Activated CD8-positive, alpha-beta memory T cell treated with anti-CD3 and anti-CD28 coated beads, Interleukin-2, amount 50 U/mL, for 1 hour (primary cell): Measurements from ENCODE around the gene METTL13.
"Not testable (repeated sequence)": the region's sequence is repeated elsewhere in the genome, so short reads cannot be mapped to it uniquely, and the experiment has no call there.

ENCODE experiments used
- DNase-seq: peaks from one replicate; pipeline ENCODE4 v3.0.0-alpha.2; 2020; ENCODE audit errors: extremely low read depth

Gene METTL13

DNA sequence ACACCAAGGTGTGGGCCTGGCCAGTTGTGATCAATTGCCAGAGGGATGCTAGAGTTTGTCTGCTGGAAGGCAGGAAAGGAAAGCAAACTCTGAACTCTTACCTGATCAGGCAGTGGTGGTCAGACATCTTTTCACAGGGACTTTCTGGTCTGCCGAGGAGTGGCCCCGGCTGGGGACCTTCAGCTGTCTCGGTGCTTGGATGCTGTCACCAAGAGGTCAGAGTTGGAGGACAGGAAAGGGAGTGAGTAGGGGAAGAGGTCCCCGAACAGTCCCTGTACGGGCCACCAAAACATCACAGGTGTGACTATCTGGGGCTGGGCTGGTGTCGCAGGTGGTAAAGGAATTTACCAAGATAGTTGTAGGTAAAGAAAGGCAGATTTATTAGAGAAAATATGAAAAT is 17.7 kb upstream of the METTL13 start:
- DNase-seq = no peak

DNA sequence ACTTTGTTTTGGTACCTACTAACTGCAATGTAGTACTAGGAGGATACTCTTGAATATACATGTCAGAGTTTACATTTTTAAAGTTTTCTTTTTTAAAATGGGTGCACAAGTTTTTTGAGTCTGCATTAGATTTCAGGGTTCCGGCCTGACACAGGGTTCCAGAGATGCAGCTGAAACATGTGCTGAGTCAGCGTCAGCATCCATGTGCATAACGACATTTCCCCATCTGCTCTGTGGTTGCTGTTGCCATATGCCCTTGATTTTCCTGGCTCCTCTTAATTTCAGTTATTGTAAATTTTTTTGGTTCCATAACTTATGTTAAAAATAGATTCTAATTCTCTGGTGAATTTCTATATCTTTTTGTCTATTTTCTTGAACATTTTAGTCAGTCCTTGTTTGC is 12.3 kb upstream of the METTL13 start:
- no peak for DNase-seq

DNA sequence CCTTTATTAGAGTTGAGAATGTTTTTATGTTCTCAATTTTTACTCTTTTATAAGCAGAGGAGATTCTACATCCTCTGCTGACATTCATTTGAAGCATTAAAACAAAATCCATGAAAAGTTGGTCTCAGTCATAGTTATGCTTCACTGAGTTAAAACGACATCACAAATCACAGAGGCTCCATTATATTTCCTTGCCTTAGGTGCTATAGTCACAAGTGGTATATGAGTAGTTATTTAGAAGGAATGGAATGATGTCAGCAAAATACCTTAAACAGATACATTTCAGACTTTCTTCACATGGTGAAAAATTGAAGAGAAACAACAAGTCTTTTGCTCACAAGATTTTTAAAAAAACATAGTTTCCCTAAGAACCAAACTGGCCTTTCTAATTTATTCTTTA is 11.7 kb upstream of the METTL13 start:
- DNase-seq = no peak

DNA sequence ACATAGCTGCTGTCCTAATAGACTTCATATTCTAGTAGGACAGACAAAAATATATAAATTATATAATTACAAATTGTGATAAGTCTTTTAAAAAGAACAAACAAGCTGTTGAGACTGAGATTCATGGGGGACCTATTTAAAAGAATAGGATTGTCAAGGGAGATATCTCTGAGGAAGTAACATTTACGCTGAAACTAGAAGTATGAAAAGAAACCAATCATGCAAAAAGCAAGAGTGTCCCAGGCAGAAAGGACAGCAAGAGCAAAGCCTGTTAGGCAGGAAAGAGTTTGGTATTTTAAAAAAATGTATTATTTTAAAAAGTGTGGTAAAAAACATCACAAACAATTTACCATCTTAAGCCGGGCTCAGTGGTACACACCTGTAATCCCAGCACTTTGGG is 9.1 kb upstream of the METTL13 start:
- DNase-seq = no peak

DNA sequence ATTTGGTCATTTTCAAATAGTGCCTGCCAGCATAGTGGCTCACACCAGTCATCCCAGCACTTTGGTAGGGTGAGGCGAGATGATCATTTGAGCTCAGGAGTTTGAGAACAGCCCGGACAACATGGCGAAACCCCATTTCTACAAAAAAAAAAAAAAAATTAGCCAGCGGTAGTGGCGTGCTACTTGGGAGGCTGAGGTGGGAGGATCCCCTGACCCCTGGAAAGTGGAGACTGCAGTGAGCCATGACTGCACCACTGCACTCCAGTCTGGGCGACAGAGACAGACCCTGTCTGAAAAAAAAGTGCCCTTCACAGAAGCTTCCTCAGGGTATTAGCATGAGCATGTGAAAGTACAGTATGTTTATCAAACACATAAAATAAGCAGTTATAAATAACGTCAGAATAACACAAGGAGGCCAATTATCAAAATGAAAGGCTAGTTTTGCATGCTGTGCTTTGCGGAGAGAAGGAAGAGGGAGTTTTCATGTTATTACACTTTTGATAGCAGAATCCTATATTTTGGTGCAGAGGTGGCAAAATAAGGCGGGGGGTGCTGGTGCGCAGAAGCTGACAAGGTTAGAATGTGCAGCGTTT is 781 bp upstream of the METTL13 start:
- no peak for DNase-seq

DNA sequence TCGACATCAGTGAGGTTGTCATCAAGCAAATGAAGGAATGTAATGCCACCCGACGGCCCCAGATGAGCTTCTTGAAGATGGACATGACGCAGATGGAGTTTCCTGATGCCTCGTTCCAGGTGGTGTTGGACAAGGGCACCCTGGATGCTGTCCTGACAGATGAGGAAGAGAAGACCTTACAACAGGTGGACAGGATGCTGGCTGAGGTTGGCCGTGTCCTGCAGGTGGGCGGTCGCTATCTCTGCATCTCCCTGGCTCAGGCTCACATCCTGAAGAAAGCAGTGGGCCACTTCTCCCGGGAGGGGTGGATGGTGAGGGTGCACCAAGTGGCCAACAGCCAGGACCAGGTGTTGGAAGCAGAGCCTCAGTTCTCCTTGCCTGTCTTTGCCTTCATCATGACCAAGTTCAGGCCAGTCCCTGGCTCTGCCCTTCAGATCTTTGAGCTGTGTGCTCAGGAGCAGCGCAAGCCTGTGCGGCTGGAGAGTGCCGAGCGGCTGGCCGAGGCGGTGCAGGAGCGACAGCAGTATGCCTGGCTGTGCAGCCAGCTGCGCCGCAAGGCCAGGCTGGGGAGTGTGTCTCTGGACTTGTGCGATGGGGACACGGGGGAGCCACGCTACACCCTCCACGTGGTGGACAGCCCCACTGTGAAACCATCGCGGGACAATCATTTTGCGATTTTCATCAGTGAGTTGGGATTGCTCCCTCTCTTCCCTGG is 2.5 kb downstream of the METTL13 start:
- no peak for DNase-seq

DNA sequence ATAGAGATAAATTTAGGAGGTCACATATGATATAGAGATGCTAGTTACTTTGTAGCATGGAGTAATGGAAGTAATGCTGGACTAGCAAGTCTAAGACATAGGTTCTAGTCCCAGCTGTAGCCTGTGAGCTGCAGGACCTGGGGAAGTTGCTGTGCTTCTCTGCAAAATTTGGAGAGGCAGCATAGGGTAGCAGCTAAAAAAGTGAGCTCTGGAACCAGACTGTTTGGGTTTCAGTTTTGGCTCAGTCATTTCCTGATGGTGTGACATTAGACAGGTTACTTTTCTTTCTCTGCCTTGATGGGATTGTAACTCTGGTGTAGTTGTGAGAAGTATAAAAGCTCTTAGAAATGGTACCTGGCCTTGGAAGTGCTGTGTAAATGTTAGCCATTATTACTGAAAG is 3.3 kb downstream of the METTL13 start:
- no peak for DNase-seq

DNA sequence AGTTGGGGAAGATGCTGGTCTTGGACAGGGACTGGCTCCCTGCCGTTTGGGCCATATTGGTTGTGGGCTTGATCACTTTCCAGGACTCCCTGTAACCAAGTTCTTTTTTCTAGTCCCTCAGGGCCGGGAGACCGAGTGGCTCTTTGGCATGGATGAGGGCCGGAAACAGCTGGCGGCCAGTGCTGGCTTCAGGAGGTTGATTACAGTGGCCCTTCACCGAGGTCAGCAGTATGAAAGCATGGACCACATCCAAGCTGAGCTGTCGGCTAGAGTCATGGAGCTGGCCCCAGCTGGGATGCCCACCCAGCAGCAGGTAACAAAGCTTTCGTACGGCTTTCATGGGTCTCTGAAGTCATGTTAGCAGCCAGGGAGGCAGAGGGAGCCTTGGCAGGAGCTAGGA is 4.3 kb downstream of the METTL13 start:
- no peak for DNase-seq

DNA sequence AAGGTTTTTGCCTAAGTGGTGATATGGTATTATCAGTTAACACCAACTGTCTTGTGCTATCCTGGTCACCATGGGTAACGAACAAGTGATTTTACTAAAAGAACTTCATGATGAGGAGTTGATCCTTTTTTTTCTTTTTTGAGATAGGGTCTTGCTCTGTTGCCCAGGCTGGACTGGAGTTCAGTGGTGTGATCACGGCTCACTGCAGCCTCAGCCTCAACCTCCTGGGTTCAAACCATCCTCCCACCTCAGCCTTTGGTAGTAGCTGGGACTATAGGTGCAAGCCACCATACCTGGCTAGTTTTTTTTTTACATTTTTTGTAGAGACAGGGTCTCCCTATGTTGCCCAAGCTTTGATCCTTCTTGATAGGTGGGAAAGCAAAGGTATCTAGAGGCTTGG is 5.1 kb downstream of the METTL13 start:
- DNase-seq = no peak

DNA sequence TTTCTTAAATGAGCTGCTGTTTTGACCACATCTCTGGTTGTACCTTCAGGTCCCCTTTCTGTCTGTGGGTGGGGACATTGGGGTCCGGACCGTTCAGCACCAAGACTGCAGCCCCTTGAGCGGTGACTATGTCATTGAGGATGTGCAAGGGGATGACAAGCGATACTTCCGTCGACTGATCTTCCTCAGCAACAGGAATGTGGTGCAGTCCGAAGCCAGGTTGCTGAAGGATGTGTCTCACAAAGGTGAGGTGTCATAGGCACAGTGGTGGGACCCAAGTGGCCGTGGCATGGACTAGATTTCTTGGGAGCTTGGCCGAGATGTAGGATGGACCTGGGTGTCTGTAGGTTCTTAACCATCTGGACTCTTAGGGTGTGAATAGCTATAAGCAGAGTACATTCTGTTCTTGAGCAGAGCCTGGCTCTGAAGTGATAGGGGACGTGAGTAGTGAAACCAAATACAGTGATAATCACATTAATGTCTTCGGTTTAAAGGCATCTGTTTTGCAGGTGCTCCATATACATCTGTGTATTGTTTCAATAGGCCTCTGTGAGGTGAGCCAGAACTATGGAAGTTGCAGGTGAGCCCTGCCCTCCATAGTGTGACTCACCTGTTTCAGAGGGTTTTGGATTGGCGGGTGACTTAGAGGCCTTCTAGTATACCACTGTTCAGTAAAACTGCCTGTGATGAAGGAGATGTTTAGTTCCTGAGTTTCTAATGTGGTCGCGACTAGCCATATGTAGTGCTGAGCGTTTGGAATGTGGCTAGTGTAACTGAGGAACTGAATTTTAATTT is 6.4 kb downstream of the METTL13 start:
- DNase-seq = no peak

DNA sequence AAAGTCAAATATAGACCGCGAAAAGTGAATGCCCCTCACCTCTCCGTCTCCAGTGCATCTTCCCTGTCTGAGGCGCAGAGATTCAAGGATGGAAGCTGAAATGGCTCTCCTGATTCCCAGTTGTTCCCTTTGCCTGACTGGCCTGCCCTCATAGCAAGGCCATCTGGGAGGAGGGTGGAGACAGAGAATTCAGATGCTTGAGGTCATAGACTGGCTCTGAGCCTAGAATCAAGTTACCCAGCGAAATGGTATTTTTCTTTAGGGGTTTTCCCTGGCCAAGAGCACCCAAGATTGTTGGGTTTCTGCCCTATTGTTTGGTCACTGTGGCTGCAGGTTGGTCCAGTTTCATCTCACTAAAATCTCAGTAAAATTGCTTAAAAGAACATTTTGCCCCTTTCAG is 7.2 kb downstream of the METTL13 start:
- no peak for DNase-seq

DNA sequence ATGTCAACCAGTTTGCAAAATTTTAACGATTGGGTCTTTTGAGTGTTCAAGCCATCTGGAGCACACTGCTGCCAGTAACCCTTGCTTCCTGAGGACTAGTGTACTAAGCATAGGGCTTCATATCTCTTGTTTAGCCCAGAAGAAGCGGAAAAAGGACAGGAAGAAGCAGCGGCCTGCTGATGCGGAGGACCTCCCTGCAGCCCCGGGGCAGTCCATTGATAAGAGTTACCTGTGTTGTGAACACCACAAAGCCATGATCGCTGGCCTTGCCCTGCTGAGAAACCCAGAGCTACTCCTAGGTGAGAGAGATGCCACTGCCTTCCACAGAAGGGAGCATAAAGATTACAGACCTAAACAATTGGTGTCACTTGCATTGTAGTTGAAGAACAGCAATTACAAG is 8.9 kb downstream of the METTL13 start:
- DNase-seq = no peak

DNA sequence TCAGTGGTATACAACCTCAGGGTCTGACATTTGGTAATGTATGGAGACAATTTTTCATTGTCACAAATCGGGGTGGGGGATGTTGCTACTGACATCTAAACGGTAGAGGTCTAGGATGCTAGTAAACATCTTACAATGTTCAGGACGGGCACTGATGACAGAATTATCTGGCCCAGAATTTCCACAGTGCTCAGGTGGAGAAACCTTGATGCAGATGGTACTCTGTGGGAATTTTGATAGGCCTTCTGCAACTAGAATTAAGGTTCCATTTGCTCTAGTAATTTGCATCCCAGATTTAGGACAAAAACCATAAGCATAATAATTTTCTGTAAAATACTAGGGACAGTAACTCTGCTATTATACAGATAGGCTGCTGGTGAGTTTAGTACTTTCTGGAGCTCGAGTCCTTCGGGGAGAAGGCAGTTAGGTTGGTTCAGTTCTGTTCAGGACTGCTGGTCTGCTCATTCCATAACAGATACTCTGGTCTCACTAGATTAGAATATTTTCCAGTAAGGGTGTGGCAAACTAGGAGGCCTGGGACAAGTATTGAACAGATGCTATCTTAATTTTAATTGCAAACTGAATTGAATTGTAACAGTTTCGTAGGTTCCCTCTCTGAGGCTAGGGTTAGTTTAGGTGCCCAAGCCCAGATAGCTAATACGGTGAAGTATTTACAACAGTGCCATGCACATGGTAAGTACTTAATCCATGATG is 11.4 kb downstream of the METTL13 start:
- DNase-seq = no peak

DNA sequence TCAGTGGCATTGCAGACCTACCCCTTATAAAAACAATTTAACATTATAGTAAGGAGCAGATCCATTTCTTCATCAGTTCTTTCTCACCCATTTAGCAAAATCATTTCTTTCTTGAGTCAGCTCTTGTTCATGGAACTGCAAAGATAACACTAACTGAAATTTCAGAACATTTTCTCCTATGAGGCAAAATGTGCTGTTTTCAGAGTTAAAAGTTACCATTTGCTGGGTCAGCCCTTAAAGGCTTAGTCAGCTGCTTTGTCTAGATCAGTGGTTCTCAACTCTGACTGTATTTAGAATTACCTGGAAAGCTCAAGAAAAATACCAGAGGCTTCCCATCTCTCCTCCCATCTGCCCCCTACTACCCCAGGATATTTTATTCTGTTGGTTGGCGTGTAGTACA is 12.2 kb downstream of the METTL13 start:
- DNase-seq = no peak

DNA sequence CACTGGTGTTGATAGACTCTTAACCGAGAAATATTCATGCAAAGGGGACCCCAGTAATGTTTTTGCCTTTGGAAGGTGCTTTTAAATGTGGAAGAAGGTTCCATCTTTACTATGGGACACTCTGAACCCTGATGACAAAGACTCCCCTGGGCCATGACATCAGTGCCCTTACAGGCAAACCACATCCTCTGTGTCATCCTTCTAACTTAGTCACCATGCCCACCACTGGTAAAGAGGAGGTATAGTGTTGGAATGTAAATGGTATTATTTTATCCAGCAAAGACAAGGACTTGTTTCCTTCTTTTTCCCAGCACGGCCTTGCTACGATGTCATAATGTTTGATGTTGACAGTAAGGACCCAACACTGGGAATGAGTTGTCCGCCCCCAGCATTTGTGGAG is 12.6 kb downstream of the METTL13 start:
- no peak for DNase-seq

DNA sequence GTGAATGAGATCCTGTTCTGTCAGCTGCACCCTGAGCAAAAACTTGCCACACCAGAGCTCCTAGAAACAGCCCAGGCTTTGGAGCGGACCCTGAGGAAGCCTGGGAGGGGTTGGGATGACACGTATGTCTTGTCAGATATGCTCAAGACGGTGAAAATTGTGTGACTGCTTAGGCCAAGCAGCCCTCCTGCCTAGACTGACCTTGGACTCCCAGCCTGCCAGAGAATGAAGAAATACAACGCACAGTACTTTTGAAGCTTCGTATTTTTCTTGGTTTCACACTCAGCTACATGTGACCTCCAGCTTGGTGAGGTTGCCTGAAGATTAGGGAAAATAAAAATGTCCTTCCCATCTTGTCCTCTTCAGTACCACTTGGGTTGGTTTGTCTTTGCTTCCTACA is 15.1 kb downstream of the METTL13 start:
- no peak for DNase-seq

DNA sequence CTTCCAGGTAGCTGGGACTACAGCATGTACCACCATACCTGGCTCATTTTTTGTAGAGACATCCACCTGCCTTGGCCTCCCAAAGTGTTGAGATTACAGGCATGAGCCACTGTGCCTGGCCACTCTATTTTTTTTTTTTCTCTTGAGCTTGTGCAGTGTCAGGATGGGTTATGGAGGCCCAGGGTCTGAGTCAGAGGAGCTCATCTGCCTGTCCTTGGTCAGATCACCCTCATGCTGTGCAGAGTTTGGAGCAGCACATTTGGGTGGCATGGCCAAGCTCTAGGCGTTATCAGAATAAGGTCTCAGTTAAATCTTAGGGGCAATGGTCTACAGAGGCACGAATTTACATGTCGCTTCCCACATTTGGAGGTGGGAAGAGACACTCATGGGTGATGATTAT is 16.9 kb downstream of the METTL13 start:
- no peak for DNase-seq

DNA sequence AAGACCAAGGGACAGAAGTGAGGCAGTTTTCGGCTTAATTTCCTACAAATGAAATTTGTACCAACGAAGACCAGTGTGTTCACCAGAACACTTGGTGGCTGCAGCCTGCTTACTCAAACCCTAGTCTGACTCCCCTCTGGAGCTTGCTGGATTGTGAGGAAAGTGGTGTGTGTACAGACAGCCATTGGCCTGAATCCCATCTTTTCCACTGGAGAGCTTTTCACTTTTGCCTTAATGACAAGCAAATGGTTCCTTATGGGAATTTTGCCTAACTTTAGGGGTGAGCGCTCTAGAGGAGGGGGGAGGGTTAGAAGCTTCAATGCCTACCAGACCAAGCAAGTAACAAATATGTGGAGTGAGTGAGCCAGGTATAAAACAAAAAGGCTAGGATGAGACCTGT is 17.3 kb downstream of the METTL13 start:
- DNase-seq = no peak

DNA sequence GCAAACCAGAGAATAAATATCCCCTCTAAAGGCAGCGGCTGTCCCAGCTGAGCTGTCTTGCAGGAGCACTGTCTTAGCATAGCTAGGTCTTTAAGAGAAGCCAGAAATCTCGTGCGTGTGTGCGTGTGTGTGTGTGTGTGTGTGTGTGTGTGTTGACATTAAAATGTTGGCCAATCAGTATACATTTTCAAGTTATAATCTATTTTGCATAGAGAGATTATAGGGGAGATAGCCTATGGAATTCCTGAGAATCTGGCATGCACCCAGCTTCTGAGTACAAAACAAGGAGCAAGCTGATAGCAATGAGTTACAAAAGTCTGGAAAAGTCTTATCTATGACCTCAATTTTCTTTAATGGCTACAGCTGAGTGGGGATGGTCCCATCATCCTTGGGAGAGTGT is 17.7 kb downstream of the METTL13 start:
- DNase-seq = no peak

DNA sequence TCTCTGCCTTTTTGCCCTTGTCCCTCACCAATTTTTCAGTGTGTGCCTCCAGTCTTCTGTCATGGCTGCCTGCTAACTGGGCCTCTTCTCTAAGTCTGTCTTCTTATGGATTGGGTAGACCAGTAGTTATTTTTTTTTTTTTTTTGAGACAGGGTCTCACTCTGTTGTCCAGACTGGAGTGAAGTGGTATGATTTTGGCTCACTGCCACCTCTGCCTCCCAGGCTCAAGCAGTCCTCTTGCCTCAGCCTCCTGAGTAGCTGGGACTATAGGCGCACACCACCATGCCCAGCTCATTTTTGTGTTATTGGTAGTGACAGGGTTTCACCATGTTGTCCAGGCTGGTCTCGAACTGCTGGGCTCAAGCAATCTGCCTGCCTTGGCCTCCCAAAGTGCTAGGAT is 18.2 kb downstream of the METTL13 start:
- DNase-seq = not testable (repeated sequence)

DNA sequence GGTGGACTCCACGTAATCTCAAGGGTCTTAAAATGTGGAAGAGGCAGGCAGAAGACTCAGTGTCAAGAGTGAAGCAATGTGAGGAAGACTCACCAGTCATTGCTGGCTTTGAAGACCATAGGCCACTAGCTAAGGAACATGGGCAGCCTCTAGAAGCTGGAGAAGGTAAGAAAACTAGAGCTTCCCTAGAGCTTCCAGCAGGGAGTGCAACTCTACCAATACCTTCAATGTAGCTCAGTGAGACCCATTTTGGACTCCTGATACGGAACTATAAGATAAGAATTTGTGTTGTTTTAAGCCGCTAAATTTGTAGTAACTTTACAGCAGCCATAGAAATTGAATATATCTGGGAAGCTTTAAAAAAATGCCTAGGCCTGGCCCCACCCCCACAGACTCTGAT is 18.9 kb downstream of the METTL13 start:
- no peak for DNase-seq

DNA sequence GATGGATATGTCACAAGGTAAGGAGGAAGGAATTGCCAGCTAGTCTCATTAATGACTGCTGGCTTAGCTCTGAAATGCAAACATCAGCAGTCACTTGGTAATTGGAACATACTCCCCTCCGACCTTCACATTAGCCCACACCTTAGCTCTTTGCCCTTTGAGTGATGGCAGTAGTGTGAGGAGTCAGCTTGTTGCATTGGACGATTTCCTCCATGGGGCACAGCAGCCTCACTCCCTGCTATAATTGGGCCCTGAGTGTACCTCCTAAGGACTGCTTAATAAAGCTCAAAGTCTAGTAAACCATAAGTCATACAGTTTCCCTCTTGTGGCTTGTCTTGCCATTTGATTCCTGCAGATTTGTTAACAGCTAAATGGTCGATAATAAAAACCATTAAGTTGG is 19.4 kb downstream of the METTL13 start:
- DNase-seq = no peak

DNA sequence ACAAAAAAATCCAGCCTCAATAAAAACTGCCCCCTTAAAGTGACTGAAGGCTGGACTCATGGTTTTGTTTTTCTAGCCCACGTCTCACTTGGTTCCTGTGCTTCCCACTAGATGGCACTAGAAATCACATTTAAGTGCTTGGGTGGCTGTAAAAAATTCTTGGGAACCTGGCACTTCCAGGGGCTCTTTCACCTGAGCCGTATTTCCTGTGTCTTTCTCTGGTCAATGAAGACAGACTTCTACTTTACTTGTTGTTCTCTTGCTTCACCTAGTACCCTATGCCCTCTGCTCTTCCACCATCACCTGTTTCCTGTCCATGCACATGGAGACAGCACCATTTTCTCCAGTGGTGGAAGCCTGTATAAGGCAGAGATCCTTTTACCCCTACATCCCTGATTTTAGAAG is 20.0 kb downstream of the METTL13 start:
- DNase-seq = no peak
